Stimulated activated CD4-positive, alpha-beta T cell treated with anti-CD3 and anti-CD28 coated beads, Interleukin-12 subunit alpha, Interleukin-12 subunit beta, amount 100 ng/mL, for 48 hours (primary cell): Measurements from ENCODE around the gene SPDYE6.
"Not testable (repeated sequence)": the region's sequence is repeated elsewhere in the genome, so short reads cannot be mapped to it uniquely, and the experiment has no call there.

Experiments
- DNase-seq, 3 donors: peaks; one replicate each; pipeline ENCODE4 v3.0.0-alpha.2; 2020; ENCODE audit warnings: low read depth in 2 of 3, low spot score in 1 of 3

Gene SPDYE6, protein sequence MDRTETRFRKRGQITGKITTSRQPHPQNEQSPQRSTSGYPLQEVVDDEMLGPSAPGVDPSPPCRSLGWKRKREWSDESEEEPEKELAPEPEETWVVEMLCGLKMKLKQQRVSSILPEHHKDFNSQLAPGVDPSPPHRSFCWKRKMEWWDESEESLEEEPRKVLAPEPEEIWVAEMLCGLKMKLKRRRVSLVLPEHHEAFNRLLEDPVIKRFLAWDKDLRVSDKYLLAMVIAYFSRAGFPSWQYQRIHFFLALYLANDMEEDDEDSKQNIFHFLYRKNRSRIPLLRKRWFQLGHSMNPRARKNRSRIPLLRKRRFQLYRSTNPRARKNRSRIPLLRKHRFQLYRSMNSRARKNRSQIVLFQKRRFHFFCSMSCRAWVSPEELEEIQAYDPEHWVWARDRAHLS

DNA sequence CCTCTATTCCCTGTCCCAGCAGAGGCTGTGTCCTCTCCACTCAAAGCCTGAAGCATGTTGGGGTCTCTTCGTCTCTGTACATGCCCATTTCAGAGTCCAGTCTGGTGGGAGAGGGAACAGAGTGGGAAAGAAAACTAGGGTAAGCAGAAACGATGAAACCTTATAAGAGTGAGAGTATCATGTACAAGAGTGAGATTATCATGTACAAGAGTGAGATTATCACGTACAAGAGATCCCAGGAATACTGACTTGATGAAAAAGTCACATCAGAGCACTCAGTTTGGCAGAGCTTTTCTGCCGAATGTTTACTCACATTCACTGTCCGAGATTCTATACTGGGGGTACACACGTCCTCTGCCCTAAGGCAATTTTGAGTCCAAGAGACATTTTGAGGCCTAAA lies at the start of gene SPDYE6:
TSS of gene SPDYE6 (minus strand) at position 101 of the 400 bp plus-strand sequence. CDS start 421 bp downstream, outside the sequence.
- DNase-seq: not testable (repeated sequence)

DNA sequence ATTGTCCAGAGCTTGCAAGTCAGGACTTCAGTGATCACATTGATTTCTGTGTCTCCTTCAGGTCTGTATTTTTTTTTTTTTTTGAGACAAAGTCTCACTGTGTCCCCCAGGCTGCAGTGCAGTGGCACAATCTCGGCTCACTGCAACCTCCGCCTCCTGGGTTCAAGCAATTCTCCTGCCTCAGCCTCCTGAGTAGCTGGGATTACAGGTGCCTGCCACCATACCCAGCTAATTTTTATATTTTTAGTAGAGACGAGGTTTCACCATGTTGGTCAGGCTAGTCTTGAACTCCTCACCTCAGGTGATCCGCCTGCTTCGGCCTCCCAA lies 48.6 kb upstream of the SPDYE6 start:
- not testable (repeated sequence) for DNase-seq

DNA sequence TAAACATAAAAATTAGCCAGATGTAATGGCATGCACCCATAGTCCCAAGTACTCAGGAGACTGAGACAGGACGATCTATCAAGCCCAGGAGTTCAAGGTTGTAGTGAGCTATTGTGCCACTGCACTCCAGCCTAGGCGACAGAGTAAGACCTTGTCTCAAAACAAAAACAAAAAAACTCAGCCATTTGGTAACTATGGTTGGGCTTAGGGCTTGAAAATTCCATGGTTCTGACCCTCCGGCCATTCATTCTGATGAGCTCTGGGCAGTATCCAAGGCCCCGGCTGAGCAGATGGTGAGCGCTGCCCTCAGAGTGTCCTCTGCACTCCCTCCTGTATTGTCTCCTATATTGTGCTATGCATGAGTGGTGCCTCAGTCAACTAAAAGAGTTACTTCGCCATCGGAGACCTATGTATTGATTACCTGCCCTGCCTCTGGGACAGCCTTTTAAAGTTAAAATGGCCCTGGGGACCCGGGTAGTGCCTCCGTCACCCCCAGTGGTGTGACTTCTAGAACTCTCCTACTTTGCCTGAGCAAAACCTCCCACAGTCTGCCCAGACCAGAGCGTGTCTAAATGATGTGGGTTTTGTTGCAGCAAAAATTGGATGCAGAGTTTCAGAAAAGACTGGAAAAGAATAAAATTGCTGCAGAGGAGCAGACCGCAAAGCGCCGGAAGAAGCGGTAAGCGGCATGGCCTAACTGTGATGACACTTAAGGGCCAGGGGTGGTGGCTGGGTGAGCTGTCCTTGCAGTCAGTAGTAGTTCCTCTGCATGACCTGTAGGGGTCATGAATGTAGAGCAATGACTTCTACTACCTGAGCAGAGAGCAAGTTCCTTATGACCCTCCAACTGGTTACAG lies 48.0 kb upstream of the SPDYE6 start:
- peak in 2 of 3 donors; percentile 22 to 24 for DNase-seq

DNA sequence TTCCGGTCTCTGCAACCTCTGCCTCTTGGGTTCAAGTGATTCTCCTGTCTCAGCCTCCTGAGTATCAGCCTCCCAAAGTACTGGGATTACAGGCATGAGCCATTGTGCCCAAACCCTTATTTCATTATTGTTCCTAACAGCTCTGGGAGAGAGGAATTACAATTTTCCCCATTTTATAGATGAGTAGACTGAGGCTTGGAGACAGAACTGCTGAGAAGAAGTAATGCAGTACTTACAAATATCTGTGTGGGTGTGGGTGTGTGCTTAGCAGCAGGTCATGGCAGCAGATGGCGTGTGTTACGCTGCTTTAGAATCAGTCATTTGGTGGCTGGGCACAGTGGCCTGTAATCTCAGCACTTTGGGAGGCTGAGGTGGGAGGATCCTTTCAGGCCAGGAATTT lies 47.3 kb upstream of the SPDYE6 start:
- no peak for DNase-seq

DNA sequence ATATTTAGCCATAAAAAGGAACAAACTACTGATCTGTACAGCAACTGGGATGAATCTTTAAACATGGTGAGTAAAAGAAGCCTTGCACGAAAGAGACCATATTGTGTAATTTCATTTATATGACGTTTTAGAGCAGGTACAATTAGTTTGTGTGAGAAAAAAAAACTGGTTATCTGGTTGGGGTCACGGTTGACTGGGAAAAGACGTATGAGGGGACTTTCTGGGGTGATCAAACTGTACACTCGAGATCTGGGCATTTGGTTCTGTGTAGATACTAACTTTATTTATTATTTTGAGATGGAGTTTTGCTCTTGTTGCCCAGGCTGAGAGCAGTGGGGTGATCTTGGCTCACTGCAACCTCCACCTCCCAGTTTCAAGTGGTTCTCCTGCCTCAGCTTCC lies 44.1 kb upstream of the SPDYE6 start:
- no peak for DNase-seq

DNA sequence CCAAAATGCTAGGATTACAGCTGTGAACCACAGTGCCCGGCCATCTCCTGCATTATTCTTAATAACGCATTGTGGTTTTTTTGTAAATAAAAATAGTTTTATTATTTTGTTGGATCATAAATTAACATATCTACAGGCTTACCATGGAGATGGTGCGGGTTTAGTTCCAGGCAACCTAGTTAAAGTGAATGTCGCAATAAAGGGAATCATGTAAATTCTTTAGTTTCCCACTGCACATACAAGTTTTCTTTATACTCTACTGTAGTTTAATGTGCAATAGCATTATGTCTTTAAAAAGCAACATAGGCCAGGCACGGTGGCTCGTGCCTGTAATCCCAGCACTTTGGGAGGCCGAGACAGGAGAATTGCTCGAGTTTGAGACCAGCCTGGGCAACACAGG lies 42.3 kb upstream of the SPDYE6 start:
- no peak for DNase-seq

DNA sequence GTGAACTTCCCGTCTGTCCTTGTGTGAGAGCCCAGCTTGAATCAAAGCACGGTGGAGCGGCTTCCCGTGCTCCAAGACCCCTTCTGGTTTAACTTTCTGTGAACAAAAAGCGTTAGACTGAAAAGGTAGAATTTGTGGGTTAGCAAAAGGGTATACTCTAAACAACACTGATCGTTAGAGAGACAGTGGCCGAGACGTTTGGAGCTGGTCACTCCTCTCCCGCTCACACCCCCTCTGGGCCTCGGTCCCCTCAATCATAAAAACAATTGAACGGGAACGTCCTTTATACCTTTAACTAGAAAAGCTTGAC lies 40.4 kb upstream of the SPDYE6 start:
- no peak for DNase-seq

DNA sequence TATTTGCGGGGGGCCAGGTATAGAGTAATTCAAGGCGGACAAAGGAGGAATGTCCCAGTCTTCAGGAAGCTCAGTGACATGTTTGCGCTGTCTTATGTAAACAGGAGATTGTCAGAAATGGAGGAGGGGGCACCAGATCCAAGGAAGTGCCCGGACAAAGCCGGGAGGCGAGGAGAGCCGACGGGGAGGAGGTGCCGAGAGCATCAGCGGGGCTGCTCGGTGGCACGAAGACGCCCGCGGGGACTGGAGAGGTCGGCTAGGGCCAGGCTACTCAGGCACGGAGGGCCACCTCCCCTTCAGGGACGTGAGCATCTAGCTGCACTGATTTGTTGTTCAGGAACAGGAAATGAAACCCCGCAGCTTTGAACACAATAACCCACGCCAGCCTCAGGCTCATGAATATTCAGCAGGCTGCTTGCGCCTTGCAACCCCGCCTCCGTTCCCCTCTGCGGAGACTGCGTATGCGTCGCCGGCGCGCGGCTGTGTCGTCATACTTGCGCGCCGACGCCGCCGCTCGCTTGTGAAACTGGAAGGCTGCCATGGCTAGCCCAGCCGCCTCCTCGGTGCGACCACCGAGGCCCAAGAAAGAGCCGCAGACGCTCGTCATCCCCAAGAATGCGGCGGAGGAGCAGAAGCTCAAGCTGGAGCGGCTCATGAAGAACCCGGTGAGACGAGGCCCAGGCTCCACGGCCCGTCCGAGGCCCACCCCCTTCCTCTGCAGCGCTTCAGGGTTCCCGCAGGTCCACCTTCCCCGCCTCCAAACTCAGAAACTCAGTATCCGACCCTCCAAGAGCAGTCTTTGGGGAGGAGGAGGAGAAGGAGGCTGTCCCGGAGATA lies 39.8 kb upstream of the SPDYE6 start, which contains the start of gene PRKRIP1:
TSS of gene PRKRIP1 (plus strand) at position 491 of the 837 bp plus-strand sequence. CDS start at position 540, 49 bp downstream.
- DNase-seq: peak; percentile 72 to 75 (median 75)

DNA sequence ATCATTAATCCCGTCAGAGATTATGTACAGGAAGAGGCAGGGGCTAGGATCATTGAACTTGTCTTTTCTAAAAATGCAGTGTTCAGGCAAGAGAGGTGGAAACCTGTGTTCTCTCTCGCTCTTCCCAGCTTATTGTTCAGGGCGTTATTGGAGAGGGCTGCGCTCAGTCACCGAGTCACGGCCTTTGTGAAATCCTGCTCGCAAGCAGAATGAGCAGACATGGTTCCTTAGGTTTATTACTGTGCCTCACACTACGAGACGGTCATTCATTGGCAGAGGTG lies 39.3 kb upstream of the SPDYE6 start:
- no peak for DNase-seq

DNA sequence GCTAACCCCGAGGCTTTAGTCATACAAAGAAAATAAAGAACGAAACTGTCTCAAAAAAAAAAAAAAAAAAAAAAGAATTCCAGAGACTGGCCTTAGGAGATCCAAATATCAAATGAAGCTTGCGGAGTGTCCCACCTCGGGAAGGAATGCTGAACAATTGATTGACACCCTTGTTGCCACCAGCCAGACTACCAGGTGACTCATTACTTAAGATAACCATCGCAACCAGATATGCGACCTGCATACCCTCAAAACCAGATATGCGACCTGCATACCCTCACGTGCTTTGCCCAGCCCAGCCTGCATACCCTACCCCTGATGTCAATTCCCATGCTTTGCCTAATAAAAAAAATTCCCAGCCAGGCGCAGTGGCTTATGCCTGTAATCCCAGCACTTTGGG lies 37.2 kb upstream of the SPDYE6 start:
- DNase-seq: no peak

DNA sequence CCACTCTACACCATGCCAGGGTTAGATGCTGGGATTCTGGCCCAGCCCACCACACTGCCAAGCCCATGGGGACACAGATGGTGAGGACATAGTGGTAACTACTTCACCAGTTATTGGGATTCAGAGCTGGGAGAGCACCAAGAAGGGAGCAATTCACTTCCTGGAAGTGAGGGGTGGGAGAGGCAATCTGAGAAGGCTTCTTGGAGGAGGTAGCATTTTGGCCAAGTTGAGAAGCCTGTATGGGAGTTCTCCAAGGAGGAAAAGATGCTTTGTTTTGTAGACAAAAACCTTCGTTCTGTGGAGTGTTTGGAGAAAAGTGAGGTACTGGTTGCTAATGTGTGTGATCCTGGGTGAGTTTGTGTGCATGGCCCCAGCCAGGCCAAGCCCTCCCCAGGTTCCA lies 36.1 kb upstream of the SPDYE6 start:
- no peak for DNase-seq

DNA sequence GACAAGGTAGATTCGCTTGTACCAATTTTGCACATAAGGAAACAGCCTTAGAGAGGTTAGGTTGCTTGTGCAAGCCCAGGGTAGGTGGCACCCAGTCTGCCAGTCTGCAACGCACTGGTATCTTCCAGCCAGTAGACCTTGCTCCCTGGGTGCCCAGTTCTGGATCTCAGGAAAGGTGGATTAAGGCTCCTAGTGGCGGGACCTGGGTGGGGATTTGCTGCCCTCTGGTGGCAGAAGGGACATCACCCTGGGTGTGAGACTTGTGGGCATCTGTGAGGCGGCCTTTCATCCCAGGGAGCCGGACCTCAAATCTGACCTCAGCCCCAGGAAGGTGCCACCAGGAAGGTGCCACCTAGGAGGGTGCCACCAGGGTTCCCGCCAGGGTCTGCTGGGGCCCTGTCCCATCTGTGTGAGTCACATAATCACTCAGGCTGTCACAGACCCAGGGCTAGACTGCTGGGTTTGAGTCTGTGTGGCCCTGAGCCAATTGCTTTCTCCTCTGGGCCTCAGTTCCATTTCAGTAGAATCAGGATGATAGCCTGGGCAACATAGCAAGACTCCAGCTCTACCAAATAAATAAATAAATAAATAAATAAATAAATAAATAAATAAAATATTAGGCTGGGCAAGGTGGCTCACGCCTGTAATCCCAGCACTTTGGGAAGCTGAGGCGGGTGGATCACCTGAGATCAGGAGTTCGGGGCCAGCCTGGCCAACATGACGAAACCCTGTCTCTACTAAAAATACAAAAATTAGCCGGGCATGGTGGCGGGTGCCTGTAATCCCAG lies 34.6 kb upstream of the SPDYE6 start:
- DNase-seq: peak; percentile 31 to 70 (median 65)

DNA sequence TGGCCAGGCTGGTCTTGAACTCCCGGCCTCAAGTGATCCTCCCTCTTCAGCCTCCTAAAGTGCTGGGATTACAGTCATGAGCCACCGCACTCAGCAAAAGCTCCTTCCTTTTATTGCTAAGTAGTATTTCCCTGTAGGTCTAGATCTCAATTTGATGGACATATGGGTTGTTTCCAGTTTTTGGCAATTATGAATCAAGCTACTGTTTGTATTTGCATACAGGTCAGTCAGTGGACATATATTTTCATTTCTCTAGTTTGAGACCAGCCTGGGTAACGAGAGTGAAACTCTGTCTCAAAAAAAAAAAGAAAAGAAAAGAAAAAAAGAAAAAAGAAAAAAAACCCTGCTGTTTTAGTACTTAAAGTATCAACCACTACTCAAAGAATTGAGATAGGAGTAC lies 33.6 kb upstream of the SPDYE6 start:
- DNase-seq: no peak

DNA sequence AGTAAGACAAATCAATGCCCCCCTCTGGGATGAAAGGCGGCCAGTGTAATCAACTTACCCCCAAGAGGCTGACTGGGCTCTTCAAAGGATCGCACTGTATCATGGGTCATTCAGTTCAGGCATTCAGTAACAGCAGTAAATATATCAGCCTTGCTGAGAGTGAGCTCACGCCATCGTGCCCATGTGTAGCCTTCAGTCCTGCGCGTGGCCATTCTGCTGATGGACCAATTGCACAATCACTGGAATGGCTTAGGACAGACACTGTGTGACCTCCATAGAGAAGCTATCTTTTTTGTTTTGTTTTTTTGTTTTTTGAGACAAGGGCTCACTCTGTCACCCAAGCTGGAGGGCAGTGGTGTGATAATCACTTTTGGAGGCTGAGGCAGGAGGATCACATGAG lies 30.8 kb upstream of the SPDYE6 start:
- no peak for DNase-seq

DNA sequence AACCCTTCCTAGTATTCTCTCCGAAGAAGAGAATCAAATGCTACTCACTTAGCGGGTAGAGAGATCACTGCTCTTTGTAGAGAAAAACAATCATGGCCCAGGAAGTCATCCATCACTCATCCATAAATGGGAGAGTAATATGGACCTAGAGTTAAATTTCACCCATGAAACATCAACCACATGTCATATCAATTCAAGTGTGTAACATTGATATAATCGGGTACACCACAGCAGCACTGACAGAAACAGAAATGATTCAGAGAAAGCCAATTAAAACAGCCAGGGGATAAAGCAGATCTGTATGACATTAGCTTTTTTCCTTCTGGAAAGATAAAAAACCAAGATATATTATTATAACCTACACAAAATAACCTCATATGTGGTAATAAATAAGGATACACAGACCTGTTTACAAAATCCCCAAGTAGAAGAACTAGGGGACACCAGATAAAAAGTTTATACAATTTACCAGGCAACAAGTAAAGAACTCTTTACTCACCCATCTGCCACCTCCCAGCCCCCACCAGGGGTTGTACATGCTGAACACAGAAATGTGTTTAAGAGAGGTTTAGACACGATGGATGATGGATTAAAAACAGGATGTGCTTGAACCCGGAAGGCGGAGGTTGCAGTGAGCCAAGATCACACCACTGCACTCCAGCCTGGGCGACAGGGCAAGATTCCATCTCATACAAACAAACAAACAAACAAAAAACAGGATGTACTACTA lies 25.6 kb upstream of the SPDYE6 start:
- not testable (repeated sequence) for DNase-seq

DNA sequence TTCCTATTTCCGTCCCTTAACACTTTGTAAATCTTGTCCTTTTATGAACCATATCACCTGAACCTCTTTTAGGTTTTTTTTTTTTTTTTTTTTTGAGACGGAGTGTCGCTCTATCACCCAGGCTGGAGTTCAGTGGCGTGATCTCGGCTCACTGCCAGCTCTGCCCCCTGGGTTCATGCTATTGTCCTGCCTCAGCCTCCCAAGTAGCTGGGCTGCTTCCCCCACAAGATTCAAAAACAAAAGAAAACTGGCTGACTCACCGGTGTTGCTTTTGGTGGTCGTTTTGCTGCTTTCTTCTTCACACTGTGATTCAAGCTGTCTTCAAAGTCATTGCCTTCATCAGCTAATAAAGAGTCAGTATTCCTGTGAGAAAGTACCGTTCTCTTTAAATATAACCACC lies 24.6 kb upstream of the SPDYE6 start:
- DNase-seq: not testable (repeated sequence)

DNA sequence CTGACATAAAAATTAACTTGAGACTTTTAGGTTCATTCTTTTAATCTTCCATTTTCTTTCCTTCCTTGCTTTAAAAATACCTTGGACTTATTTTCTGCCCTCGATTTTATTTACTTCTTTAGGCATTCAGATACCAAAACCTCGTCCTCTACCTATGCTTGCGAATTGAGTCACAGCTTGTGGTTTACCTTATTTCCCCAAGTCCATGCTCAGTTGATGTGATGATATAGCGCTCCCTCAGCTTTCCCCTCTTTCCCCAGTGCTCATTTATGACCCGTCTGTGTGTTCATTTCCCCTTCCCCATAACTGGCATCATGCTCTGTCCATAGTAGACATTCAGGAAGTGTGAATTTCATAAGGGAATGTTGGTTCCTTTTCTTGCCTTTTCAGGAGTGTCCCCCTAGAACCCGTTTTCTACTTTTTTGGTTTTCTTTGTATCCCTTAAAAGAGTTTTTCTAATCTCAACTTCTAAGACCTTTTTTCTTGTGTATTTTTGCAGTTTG lies 20.8 kb upstream of the SPDYE6 start:
- DNase-seq: no peak

DNA sequence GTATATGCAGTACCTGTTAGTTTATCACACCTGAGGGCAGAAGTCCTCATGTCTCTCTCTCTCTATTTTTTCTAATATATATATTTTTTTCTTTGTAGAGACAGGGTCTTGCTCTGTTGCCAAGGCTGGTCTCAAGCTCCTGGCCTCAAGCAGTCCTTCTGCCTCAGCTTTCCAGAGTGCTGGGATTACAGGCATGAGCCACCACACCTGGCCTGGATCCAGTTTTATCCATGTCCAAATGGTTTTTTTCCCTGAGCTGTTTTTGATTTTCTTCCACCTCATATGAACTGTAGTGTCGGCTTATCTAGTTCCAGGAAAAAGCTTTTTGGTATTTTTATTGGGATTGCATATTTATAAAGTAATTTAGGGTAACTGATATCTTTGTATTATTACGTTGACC lies 16.6 kb upstream of the SPDYE6 start:
- DNase-seq: not testable (repeated sequence)

DNA sequence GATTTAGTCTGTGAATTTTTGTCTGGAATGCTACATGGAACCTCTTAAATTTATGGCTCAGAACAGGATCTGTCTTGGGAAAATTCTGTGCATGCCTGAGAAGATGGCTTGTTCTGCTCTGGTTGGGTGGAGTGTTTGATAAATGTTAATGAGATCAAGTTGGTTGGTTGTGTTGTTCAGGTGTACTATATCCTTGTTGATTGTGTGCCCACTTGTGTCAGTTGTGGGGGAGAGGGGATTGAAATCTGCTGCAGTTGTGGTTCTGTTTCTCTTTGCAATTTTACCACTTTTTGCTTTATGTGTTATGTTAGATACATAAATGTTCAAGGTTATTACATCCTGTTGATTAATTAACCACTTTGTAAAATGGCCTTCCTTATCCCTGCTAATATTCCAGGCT lies 13.8 kb upstream of the SPDYE6 start:
- DNase-seq: not testable (repeated sequence)

DNA sequence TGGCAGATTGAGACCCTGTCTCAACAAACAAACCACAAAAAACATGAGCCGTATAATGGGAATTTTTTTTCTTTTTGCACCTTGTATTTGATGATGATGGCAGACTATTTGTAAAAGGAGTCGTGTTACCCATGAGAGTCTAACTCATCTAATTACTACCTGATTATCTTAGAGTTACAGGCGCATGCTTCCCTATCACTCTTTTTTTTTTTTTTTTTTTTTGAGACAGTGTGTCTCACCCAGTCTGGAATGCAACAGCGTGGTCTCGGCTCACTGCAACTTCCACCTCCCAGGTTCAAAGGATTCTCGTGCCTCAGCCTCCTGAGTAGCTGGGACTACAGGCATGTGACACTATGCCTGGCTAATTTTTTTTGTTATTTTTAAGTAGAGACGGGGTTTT lies 9.1 kb upstream of the SPDYE6 start:
- not testable (repeated sequence) for DNase-seq
